ENCODE data around the gene VPS37B. TPM values are rescaled to one million over a fixed set of nuclear protein-coding genes. Genes with fewer than 3 reads are reported as not detected.

Gene VPS37B
- total and polyA plus RNA-seq, 2 of the 8 experiments (the other 6 are each of a cell fraction or from before 2014, with no cell fraction given) = 11.9 to 15.7 TPM

- no peak for TF ChIP-seq POLR2A (IDR thresholded peaks at IDR 0.05; ENCODE audit: control extremely low read depth in 1 of 2, low read depth in 2 of 2, low read length in 2 of 2)
- no peak for TF ChIP-seq MAX (IDR thresholded peaks at IDR 0.05)
- no peak for TF ChIP-seq BCL11A (IDR thresholded peaks at IDR 0.05; ENCODE audit: low read depth in 2 of 2, low read length in 2 of 2)
- TF ChIP-seq GTF2F1 (IDR thresholded peaks at IDR 0.05; ENCODE audit: borderline replicate concordance, low read depth, low read length) = no peak
- TF ChIP-seq TEAD4 (IDR thresholded peaks at IDR 0.05; ENCODE audit: low read depth, low read length) = no peak
- no peak for TF ChIP-seq POU5F1 (IDR thresholded peaks at IDR 0.05; ENCODE audit: low read depth, low read length)
- no peak for TF ChIP-seq EZH2 (IDR thresholded peaks at IDR 0.05; ENCODE audit: low read depth, low read length, severe bottlenecking)
Measured at GRCh38 chr12:122927756-122928403, 32.0 kb upstream of the VPS37B start (continued).

Data from H1 (cell line).